Activated T-cell treated with anti-CD3 and anti-CD28 coated beads, Interleukin-2, amount 50 U/mL, for 48 hours (primary cell): ENCODE data around the gene MT1E.
"Not testable (repeated sequence)": the region's sequence is repeated elsewhere in the genome, so short reads cannot be mapped to it uniquely, and the experiment has no call there.

Source experiments
- DNase-seq, 2 experiments: peaks; one replicate each; pipeline ENCODE4 v3.0.0-alpha.2; 2020

Gene MT1E

GRCh38 chr16:56649271-56649670, 23.7 kb downstream of the MT1E start:
- no peak for DNase-seq

GRCh38 chr16:56649820-56650219, 24.2 kb downstream of the MT1E start:
- no peak for DNase-seq

GRCh38 chr16:56651586-56651985, 26.0 kb downstream of the MT1E start, which contains the start of gene MT1B:
TSS of gene MT1B (plus strand) at chr16:56651886. CDS start at chr16:56651954, 68 bp downstream.
- no peak for DNase-seq

- no peak for DNase-seq
Measured at GRCh38 chr16:56652600-56652999, 27.0 kb downstream of the MT1E start.

- no peak for DNase-seq
Measured at GRCh38 chr16:56653218-56653617, 27.6 kb downstream of the MT1E start.

- peak; percentile 85 to 86 for DNase-seq
Measured at GRCh38 chr16:56657555-56658326, 32.2 kb downstream of the MT1E start, which contains the start of gene MT1F. TSS of gene MT1F (plus strand) at chr16:56657959. CDS start at chr16:56658059, 100 bp downstream.

- no peak for DNase-seq
Measured at GRCh38 chr16:56658327-56658875, 32.8 kb downstream of the MT1E start.

- peak; percentile 60 to 67 for DNase-seq
Measured at GRCh38 chr16:56662357-56663354, 37.1 kb downstream of the MT1E start.

GRCh38 chr16:56664506-56664905, 38.9 kb downstream of the MT1E start:
- no peak for DNase-seq

GRCh38 chr16:56665286-56666261, 40.0 kb downstream of the MT1E start:
- DNase-seq, result not testable (repeated sequence)

GRCh38 chr16:56667581-56668571, 42.3 kb downstream of the MT1E start, which contains the start of gene MT1G:
TSS of gene MT1G (minus strand) at chr16:56668065. CDS start at chr16:56667993, 72 bp downstream.
- DNase-seq, result peak; percentile 60 to 69

GRCh38 chr16:56669005-56669839, 43.6 kb downstream of the MT1E start, which contains the start of gene MT1H:
TSS of gene MT1H (plus strand) at chr16:56669814. CDS start at chr16:56669885, 71 bp downstream.
- peak; percentile 44 to 59 for DNase-seq

- DNase-seq, result no peak
Measured at GRCh38 chr16:56669840-56670619, 44.4 kb downstream of the MT1E start.

- DNase-seq, result no peak
Measured at GRCh38 chr16:56670620-56670934, 45.0 kb downstream of the MT1E start.

GRCh38 chr16:56671691-56672090, 46.1 kb downstream of the MT1E start:
- not testable (repeated sequence) for DNase-seq

- DNase-seq, result not testable (repeated sequence)
Measured at GRCh38 chr16:56672171-56672570, 46.6 kb downstream of the MT1E start.

GRCh38 chr16:56672761-56673536, 47.4 kb downstream of the MT1E start:
- DNase-seq, result no peak

GRCh38 chr16:56673921-56674320, 48.3 kb downstream of the MT1E start:
- DNase-seq, result peak in 1 of 2 experiments; percentile 44
